ENCODE results near the gene PXYLP1.

- TF ChIP-seq, protein P1, sequence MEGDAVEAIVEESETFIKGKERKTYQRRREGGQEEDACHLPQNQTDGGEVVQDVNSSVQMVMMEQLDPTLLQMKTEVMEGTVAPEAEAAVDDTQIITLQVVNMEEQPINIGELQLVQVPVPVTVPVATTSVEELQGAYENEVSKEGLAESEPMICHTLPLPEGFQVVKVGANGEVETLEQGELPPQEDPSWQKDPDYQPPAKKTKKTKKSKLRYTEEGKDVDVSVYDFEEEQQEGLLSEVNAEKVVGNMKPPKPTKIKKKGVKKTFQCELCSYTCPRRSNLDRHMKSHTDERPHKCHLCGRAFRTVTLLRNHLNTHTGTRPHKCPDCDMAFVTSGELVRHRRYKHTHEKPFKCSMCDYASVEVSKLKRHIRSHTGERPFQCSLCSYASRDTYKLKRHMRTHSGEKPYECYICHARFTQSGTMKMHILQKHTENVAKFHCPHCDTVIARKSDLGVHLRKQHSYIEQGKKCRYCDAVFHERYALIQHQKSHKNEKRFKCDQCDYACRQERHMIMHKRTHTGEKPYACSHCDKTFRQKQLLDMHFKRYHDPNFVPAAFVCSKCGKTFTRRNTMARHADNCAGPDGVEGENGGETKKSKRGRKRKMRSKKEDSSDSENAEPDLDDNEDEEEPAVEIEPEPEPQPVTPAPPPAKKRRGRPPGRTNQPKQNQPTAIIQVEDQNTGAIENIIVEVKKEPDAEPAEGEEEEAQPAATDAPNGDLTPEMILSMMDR (IDR thresholded peaks at IDR 0.05): no peak
- TF ChIP-seq POLR2A (IDR thresholded peaks at IDR 0.05) (no peak), POLR2AphosphoS5 (IDR thresholded peaks at IDR 0.05) (no peak)
Observed at GRCh38 chr3:141276398-141276797, 44.8 kb downstream of the PXYLP1 start.
